Activated CD4-positive, alpha-beta T cell treated with anti-CD3 and anti-CD28 coated beads, Interleukin-2, amount 10 ng/mL, durations not matched to agents 7 days and 5 days (primary cell): Measurements from ENCODE around the gene SEMA3E. TPM values are rescaled to one million over a fixed set of nuclear protein-coding genes. Genes with fewer than 3 reads are reported as not detected.

Experiments
- CTCF ChIA-PET: fragments of 350-600 bp; sonication (Branson Sonifier 250); formaldehyde crosslinking; loops from one replicate; lab custom pipeline; 2021; ENCODE audit warnings: antibody characterized with exemption; lab: Charles Lee
- POLR2A ChIA-PET: fragments of 350-600 bp; sonication (Branson Sonifier 250); formaldehyde crosslinking; loops from one replicate; lab custom pipeline; 2021; ENCODE audit warnings: antibody characterized with exemption; lab: Charles Lee
- DNase-seq: peaks from one replicate; pipeline ENCODE4 v3.0.0-alpha.2; 2020
- H3K27ac Mint-ChIP-seq: one replicate; pipeline ENCODE4 v1.8.0; 2021; ENCODE audit warnings: mild to moderate bottlenecking, moderate library complexity, mixed read lengths
- H3K27me3 Mint-ChIP-seq: one replicate; pipeline ENCODE4 v1.8.0; 2021; ENCODE audit warnings: mixed read lengths
- H3K36me3 Mint-ChIP-seq: one replicate; pipeline ENCODE4 v1.8.0; 2021; ENCODE audit warnings: low read depth, mixed read lengths
- H3K4me1 Mint-ChIP-seq: one replicate; pipeline ENCODE4 v1.8.0; 2021; ENCODE audit warnings: mixed read lengths
- H3K4me3 Mint-ChIP-seq: one replicate; pipeline ENCODE4 v1.8.0; 2021; ENCODE audit warnings: mild to moderate bottlenecking, moderate library complexity, mixed read lengths
- H3K9me3 Mint-ChIP-seq: one replicate; pipeline ENCODE4 v1.8.0; 2021; ENCODE audit warnings: mixed read lengths
- total RNA-seq, 2 experiments: library from RNA; stranded (reverse); gene quantifications; one replicate each; pipeline ENCODE4 v1.2.3, GENCODE V29; 2021

Gene SEMA3E
- total RNA-seq, 2 experiments from 2014 or later = not detected

GRCh38 chr7:83365746-83366145, 283.2 kb downstream of the SEMA3E start:
- no peak overlapping the region for H3K4me3 Mint-ChIP-seq

GRCh38 chr7:83362871-83363550, 285.9 kb downstream of the SEMA3E start:
- H3K9me3 Mint-ChIP-seq = no peaks in the 10 kb centered on the region
- DNase-seq = no peak
- H3K4me1 Mint-ChIP-seq = no peaks in the 10 kb centered on the region
- H3K36me3 Mint-ChIP-seq = no peaks in the 10 kb centered on the region
- H3K27ac Mint-ChIP-seq = no peak overlapping the region
- ChIA-PET CTCF (no interaction called here), POLR2A (no interaction called here)
- no peaks in the 10 kb centered on the region for H3K27me3 Mint-ChIP-seq
- H3K4me3 Mint-ChIP-seq = no peak overlapping the region

More at GRCh38 chr7:83365746-83366145, 283.2 kb downstream of the SEMA3E start:
- POLR2A ChIA-PET = no interaction called here
- no peak overlapping the region for H3K27ac Mint-ChIP-seq
- H3K4me1 Mint-ChIP-seq = no peaks in the 10 kb centered on the region
- H3K36me3 Mint-ChIP-seq = no peaks in the 10 kb centered on the region
- CTCF ChIA-PET = no interaction called here
- H3K27me3 Mint-ChIP-seq = no peaks in the 10 kb centered on the region
- H3K9me3 Mint-ChIP-seq = no peaks in the 10 kb centered on the region
- DNase-seq = no peak

- no peak overlapping the region for H3K4me3 Mint-ChIP-seq
- DNase-seq = no peak
- no peak overlapping the region for H3K27ac Mint-ChIP-seq
- H3K36me3 Mint-ChIP-seq = no peaks in the 10 kb centered on the region
- H3K4me1 Mint-ChIP-seq = no peaks in the 10 kb centered on the region
- ChIA-PET POLR2A (no interaction called here), CTCF (no interaction called here)
- H3K27me3 Mint-ChIP-seq = no peaks in the 10 kb centered on the region
- no peaks in the 10 kb centered on the region for H3K9me3 Mint-ChIP-seq
Measured at GRCh38 chr7:83359108-83359507, 289.8 kb downstream of the SEMA3E start.

- POLR2A ChIA-PET = no interaction called here
- no peaks in the 10 kb centered on the region for H3K36me3 Mint-ChIP-seq
- no peaks in the 10 kb centered on the region for H3K9me3 Mint-ChIP-seq
- H3K27me3 Mint-ChIP-seq = no peaks in the 10 kb centered on the region
- DNase-seq = no peak
- no peaks in the 10 kb centered on the region for H3K4me1 Mint-ChIP-seq
- H3K27ac Mint-ChIP-seq = no peak overlapping the region
- CTCF ChIA-PET = no interaction called here
- H3K4me3 Mint-ChIP-seq = no peak overlapping the region
Measured at GRCh38 chr7:83355143-83355542, 293.8 kb downstream of the SEMA3E start.

DNA sequence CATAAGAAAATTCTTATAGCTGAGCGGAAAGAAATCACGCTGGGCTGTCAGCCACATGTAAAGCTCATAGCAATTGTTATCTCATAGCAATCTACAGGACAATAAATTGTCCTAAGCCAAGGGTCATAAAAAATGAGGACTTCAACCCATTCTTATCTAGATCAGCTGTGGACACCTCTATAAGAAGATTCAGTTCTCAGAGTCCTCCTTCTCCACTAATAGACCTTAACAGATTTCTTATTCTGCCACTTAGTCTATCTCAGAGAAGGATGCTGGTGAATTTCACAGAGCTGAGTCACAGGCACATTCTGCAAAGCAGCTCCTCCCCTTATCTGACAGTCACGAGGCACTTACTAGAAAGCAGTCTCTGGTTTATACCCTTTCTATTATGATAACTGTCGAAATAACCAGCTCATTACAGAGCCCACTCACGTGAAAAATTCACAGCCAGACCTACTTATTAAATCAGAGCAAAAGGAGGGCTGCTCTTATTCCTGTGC, 300.9 kb downstream of the SEMA3E start:
- CTCF ChIA-PET = no interaction called here
- H3K36me3 Mint-ChIP-seq = no peaks in the 10 kb centered on the region
- H3K4me3 Mint-ChIP-seq = no peak overlapping the region
- H3K27me3 Mint-ChIP-seq = no peaks in the 10 kb centered on the region
- no peak for DNase-seq
- H3K9me3 Mint-ChIP-seq = peaks cover 6% of the 10 kb centered on the region
- POLR2A ChIA-PET = no interaction called here
- H3K4me1 Mint-ChIP-seq = no peaks in the 10 kb centered on the region
- no peak overlapping the region for H3K27ac Mint-ChIP-seq

DNA sequence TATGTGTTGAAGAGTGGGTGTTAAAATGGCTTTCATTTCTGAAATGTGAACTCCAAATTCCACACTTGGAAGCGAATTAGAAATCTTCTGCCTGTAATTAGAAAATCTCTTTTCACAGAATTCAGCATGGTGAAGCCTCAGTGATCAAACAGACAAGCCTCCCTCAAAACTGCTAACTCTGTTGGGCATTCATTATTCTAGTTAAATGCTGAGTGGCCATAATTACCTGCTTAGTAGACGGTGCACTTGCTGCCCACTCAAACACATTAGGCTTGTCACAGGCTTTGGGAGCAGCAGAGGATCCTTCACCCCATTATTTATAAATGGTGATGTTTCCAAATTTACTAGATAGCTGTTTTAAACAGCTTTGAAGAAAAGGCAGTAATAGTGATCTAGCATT, 309.0 kb downstream of the SEMA3E start:
- CTCF ChIA-PET = no interaction called here
- Mint-ChIP-seq H3K36me3 (no peaks in the 10 kb centered on the region), H3K4me3 (no peak overlapping the region), H3K27ac (no peak overlapping the region), H3K9me3 (peaks cover 2% of the 10 kb centered on the region), H3K27me3 (no peaks in the 10 kb centered on the region), H3K4me1 (no peaks in the 10 kb centered on the region)
- POLR2A ChIA-PET = no interaction called here
- DNase-seq = no peak

DNA sequence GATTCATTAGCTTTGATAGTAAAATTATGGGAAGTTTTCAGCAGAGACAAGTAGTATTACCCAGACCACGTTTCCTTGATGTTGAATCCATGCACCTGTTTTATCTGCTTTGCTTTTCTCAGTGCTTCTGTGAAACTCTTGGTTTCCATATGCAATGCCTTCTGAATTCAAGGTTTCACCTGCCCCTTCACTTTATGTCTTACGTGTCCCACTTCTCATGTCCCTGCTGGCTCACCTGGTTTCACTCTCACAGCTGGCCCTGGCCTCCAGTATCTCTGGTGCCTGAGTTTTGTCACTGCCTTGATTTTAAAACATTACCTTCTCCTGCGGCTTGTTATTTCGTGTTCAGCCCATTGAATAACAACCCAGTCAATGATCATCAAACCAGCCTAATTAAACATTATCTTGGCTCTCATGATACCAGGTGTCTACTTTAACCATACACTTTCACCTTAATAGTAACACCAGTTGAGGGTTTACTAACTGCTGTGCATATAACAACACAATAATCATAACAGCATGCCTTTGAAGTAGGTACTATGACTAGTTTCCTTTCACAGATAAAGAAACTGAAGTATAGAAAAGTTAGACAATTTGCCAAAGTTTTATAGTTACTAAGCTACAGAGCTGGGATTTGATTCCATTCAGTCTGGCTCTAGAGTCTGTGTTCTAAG, 310.5 kb downstream of the SEMA3E start:
- POLR2A ChIA-PET = no interaction called here
- no peaks in the 10 kb centered on the region for H3K36me3 Mint-ChIP-seq

DNA sequence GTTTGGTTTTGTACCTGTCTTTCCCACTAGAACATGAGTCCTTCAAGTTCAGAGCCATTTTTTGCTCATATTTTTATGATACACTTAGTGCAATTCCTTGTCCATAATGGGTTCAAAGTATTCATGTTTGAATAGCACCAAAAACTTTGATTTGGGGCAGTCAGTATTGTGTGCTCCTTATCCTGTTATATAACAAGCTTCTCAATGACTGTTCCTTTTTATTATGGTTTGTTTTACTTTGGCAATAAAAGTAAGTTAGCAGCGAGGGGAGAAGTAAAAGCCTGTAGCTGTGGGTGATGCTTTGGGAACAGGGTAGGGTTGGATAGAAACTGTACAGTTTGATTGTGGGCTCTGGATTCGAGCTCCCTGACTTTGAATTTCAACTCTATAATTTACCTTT, 311.9 kb downstream of the SEMA3E start:
- Mint-ChIP-seq H3K9me3 (no peaks in the 10 kb centered on the region), H3K27me3 (no peaks in the 10 kb centered on the region), H3K4me3 (no peak overlapping the region), H3K27ac (no peak overlapping the region), H3K36me3 (no peaks in the 10 kb centered on the region), H3K4me1 (no peaks in the 10 kb centered on the region)
- DNase-seq = no peak
- ChIA-PET CTCF (no interaction called here), POLR2A (no interaction called here)

More for the DNA sequence above, 310.5 kb downstream of the SEMA3E start:
- H3K27ac Mint-ChIP-seq = no peak overlapping the region
- no peak overlapping the region for H3K4me3 Mint-ChIP-seq
- CTCF ChIA-PET = no interaction called here
- H3K9me3 Mint-ChIP-seq = no peaks in the 10 kb centered on the region
- no peaks in the 10 kb centered on the region for H3K27me3 Mint-ChIP-seq
- DNase-seq = no peak
- no peaks in the 10 kb centered on the region for H3K4me1 Mint-ChIP-seq

- H3K36me3 Mint-ChIP-seq = no peaks in the 10 kb centered on the region
- H3K27ac Mint-ChIP-seq = no peak overlapping the region
- no peak for DNase-seq
- H3K27me3 Mint-ChIP-seq = no peaks in the 10 kb centered on the region
- no peak overlapping the region for H3K4me3 Mint-ChIP-seq
- no peaks in the 10 kb centered on the region for H3K4me1 Mint-ChIP-seq
- ChIA-PET POLR2A (no interaction called here), CTCF (no interaction called here)
- no peaks in the 10 kb centered on the region for H3K9me3 Mint-ChIP-seq
Measured at GRCh38 chr7:83326223-83326622, 322.7 kb downstream of the SEMA3E start.

- DNase-seq = no peak
- Mint-ChIP-seq H3K4me1 (no peaks in the 10 kb centered on the region), H3K36me3 (no peaks in the 10 kb centered on the region), H3K27me3 (no peaks in the 10 kb centered on the region), H3K9me3 (no peaks in the 10 kb centered on the region), H3K4me3 (no peak overlapping the region), H3K27ac (no peak overlapping the region)
- ChIA-PET POLR2A (no interaction called here), CTCF (no interaction called here)
Measured at GRCh38 chr7:83325083-83325482, 323.9 kb downstream of the SEMA3E start.

GRCh38 chr7:83324596-83324995, 324.3 kb downstream of the SEMA3E start:
- H3K4me1 Mint-ChIP-seq = no peaks in the 10 kb centered on the region
- no peak overlapping the region for H3K4me3 Mint-ChIP-seq
- H3K36me3 Mint-ChIP-seq = no peaks in the 10 kb centered on the region
- no peaks in the 10 kb centered on the region for H3K9me3 Mint-ChIP-seq
- H3K27ac Mint-ChIP-seq = no peak overlapping the region
- ChIA-PET CTCF (no interaction called here), POLR2A (no interaction called here)
- H3K27me3 Mint-ChIP-seq = no peaks in the 10 kb centered on the region
- DNase-seq = no peak

DNA sequence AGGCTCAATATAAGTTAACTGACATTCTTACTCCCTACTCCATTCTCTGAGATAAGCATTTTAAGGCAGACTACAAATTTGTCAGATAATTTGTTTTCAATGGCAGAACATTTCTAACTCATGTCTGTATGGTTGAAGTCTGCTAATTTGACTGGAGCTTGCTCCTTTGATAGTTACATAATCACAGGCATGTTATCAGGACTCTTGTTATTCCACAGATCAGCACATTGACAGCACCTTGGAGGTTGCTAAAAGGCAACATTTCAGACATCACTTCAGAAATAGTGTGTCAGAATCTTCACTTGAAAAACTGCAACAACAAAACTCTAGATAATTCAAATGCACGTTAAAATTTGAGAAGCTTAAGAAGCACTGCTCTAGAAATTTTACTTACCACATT, 327.9 kb downstream of the SEMA3E start:
- H3K27ac Mint-ChIP-seq = no peak overlapping the region
- no peak for DNase-seq
- POLR2A ChIA-PET = no interaction called here
- no peaks in the 10 kb centered on the region for H3K27me3 Mint-ChIP-seq
- no peaks in the 10 kb centered on the region for H3K9me3 Mint-ChIP-seq
- H3K36me3 Mint-ChIP-seq = no peaks in the 10 kb centered on the region
- H3K4me3 Mint-ChIP-seq = no peak overlapping the region
- H3K4me1 Mint-ChIP-seq = no peaks in the 10 kb centered on the region
- CTCF ChIA-PET = no interaction called here

- Mint-ChIP-seq H3K27me3 (no peaks in the 10 kb centered on the region), H3K36me3 (no peaks in the 10 kb centered on the region), H3K4me3 (no peak overlapping the region), H3K4me1 (no peaks in the 10 kb centered on the region), H3K9me3 (no peaks in the 10 kb centered on the region), H3K27ac (no peak overlapping the region)
- ChIA-PET POLR2A (no interaction called here), CTCF (no interaction called here)
- DNase-seq = no peak
Measured at GRCh38 chr7:83313931-83314330, 335.0 kb downstream of the SEMA3E start.
